Erythroblast (primary cell): ENCODE results near the gene PDE1C.

ENCODE experiments used
- GATA1 ChIP-seq: IDR thresholded peaks from 2 replicates; pipeline ENCODE4 v1.6.1; 2011; ENCODE audit warnings: low read depth, mild to moderate bottlenecking, control low read depth, low read length, moderate library complexity
- POLR2A ChIP-seq: IDR thresholded peaks from 2 replicates; pipeline ENCODE4 v1.6.1; 2011; ENCODE audit warnings: mild to moderate bottlenecking, low read length

DNA sequence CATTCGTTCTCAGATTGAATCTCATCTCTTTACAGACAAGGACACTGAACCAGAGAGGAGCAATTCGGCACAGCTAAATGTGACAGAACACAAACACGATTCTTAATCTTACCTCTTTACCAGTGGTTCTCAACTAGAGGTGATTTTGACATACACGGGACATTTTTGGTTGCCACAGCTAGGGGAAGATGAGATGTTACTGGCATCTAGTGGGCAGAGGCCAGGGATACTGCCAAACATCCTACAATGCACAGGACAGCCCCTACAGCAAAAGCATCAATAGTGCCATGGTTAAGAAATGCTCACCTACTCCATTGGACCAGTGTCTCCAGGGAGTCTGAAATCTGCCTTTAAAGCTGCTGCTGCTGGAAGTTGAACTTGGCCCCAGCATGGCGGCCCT lies 27.3 kb downstream of the PDE1C start:
- TF ChIP-seq POLR2A = no peak
- TF ChIP-seq GATA1 = no peak
